Fibroblast of the conjunctiva (primary cell): Measurements from ENCODE around the gene WNT4.

Source experiments
- DNase-seq: peaks from one replicate; pipeline ENCODE4 v3.0.0-alpha.2; 2010; ENCODE audit warnings: low read depth

The WNT4 gene

DNA sequence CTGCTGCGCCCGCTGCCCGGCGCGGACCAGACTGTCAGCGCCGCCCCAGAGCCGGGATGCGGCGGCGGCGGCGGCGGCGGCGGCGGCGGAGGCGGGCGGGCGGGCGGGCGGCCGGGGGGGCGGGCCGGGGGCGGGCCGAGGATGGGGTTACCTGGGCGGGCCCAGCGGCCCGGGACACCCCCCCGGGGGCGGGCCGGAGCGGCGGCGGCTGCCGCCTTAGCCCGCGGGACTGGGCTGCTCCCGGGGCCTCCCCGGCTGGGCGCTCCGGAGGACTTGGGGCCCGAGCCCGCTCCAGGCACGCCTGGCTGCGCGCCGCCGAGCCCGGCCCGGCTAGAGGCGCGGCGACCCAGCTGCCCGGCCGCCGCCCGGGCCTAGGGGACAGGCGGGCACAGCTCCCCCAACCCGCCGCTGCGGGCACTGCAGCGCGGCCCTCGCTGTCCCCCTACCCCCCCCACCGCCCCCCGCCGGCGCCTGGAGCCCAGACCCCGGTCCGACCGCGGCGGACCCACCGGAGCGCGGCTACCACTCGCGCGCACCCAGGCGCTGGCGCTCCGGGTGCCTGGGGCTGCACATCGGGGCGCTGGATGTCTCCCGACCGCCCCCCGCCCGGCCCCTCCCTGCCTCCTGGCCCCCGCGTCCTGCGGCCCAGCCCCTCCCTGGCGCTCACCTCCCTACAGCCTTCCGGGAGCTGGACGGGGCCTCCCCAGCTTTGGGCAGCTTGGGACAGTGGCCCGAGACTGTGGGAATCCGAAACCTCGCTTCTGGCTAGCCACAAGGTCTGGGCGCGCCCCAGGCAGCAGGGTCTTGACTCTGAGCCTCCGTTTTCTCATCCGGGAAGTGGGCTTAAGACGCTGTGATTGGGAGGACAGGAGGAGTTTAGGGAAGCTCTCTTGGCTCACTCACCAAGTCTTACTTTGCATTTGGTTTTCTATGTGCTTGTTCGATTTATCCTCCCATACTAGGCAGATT, at the start of gene WNT4:
WNT4 (minus strand) TSS at position 33 of the 969 bp plus-strand sequence. CDS start 175 bp downstream, outside the sequence.
- no peak for DNase-seq

DNA sequence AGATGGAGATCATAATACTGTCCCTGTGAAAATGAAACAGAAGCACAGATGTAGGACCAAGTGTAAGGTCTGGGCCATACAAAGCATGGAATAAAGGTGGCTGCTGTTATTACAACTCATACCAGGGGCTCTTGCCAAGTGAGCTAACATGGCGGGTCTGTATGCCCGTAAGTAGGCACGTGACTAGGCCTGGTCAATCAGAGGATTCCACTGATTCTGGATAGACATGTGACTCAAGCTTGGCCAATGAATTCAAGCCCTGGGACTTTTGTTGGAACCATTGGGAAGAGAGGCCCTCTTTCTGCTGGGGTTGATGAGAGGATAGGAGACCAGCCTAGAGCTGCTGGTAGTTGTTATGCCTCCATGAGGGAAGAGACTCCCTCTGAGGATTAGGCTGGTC, 47.8 kb upstream of the WNT4 start:
- DNase-seq = no peak

DNA sequence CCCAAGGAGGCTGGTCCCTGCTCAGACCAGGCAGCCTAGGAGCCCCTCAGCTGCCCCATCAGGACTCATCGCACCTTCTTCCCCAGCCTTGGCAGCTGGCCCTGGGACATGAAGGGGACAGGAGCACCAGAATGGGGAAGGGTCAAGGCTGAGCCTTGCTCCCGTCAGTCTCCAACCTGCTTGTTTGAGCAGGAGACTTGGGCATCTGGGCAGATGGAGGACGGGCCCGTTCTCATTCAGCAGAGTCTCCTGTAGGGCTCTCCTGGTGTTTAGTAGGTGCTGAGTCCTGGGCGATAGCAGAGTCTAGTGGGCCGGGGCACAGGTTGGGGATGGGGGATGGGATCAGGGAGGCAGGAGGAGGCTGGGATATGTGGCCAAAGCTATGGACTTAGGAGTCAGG, 47.4 kb upstream of the WNT4 start:
- DNase-seq = no peak

DNA sequence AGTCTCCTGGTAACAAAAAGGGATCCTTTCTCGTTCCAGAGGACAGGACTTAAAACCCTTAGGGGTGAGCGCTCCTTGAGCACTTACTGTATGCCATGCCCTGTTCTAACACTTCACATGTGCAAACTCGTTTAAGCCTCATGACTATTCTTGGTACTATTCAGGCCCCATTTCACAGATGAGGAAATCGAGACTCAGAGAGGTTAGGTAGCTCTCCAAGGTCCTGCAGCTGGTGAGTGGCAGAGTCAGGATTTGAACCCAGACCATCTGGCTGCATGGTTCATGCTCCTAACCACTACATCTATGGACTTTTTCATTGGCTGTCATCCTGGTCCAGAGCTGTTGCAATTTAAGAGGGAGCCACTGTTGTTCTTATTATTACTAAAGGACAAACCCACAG, 46.7 kb upstream of the WNT4 start:
- no peak for DNase-seq

DNA sequence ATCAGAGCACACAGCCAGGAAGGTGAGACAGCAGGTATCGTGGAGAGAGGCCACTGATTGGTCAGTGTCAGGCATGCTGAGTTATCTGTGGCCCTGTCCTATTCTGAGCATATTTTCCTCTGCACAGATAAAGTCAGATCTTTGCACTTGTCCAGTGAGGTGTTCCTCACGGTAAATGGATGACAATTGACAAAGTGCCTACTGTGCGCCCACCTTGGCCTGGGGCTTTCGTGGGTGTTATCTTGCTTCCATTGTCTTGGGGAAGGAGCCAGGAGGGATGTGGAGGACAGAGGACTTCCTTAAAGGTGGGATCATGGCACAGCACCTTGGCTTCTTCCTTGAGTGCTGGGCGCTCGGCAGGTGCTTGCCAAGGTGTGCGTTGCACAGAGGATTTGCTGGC, 46.0 kb upstream of the WNT4 start:
- no peak for DNase-seq

DNA sequence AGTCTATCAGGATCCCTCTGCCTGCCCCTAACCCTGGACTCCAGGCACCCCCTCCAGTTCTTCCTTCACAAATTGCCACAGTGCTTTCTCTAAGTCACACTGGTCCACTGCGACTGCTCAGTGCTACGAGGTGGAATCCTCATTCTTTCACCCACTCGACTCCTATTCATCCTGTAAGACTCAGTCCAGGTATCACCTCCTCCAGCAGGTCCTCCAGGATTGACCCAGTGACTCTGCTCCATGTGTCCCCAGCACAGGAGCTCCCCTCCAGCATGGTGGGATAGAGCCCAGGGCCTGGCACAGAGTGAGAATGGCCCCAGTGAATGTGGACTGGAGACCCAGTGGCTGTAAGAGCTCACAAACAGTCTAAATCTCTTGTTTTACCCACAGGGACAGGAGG, 45.5 kb upstream of the WNT4 start:
- DNase-seq = no peak

DNA sequence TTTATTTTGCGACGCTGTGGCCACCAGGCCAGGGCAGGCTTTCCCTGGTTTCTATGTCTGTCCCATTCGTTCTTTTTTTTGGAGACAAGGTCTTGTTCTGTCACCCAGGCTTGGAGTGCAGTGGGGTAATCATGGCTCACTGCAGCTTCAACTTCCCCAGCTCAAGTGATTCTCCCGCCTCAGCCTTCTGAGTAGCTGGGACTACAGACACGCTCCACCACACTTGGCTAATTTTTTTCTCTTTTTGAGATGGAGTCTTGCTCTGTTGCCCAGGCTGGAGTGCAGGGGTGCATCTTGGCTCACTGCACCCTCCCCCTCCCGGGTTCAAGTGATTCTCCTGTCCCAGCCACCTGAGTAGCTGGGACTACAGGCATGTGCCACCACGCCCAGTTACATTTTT, 43.4 kb upstream of the WNT4 start:
- DNase-seq = no peak

DNA sequence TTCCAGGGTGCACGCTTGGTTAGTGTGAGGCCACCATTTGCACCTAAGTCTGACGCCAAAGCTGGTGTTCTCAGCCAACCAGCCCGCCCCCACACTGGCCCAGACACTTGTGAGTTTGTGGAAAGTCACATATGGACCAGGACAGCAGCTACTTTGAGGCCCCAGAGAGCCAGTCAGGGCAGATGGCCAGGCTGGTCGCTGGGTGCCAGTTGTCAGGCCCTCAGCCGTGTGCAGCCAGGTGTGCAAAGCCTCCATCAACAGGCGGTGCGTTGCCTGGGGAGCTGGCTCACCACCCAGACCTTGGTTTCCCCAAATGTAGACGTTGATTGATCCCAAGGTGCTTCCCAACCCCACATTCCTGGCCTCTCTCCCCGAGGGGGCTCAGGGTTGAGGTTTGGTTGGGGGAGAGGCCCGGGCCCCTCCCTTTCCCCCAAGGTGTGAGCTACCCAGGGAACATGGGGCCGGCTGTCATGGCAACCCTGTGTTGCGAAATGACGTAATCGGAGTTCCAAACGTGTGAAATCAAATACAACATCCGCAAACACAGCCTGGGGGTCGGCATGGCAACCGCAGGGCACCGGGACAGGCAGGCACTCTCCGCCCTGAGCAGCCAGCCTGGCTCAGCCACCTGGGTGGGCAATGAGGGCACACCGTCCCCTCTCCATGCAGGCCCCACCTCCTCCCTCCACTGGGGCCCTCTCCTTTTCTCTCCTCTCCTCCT, 42.2 kb upstream of the WNT4 start:
- DNase-seq = no peak

DNA sequence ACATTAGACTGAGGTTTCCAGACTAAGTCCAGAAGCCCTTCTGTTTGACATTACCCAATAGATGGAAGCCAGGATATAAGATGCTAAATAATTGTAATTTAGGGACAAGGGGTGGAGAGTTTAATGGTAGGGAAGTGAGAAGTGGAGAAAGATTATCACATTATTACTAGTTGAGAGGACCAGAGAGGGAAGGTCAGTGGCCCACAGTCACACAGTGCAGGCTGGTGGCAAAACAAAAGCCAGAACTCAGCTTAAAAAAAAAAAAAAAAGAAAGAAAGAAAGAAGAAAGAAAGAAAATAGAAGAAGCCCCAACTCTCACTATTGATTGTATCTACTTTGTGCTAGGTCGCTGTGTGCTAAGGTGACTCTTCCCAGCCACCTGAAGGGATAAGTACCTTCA, 41.6 kb upstream of the WNT4 start:
- DNase-seq = no peak

DNA sequence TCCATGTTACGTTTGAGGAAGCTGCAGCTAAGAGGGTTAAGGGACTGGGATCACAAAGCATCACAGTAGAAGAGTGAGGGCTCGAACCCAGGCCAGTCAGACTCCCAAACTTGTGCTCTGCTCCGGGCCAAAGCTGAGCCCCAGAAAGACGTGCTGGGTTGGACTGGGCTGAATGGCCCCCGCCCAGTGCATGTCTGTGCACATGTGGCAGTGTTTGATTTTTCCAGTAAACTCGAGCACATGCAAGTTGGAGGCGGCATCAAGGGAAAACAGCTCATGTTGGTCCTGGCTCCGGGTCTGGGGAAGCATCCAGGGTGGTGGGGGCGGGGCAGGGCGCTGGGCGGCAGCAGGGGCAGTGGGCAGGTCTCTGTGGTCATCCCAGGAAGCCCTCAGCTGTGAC, 39.8 kb upstream of the WNT4 start:
- DNase-seq = no peak

DNA sequence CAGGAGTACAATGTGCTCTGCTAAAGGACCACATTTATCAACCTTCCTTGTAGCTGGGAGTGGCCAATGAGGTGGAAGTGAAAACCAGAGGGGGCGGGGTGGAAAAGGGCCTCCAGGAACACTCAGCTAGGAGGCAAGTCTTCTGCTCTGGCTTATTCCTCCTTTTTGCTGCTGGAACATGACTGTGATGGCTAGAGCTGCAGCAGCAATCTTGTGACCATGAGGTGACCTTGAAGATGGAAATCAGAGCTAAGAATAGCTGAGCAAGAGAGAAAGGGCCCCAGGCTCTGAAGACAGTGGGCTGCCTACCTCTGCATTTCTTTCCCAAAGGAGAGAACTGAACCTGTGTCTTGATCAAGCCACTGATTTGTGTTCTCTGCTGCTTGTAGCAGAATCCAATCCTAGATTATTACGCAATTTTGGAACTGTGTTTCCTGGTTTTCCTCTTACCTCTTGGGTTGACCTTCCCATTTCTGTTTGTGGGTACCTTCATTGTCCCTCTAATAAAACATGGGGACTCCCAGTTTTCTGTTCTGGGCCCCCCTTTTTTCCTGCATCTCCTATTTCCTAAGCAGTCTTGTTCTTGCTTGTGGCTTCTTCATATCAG, 36.4 kb upstream of the WNT4 start:
- DNase-seq = no peak

DNA sequence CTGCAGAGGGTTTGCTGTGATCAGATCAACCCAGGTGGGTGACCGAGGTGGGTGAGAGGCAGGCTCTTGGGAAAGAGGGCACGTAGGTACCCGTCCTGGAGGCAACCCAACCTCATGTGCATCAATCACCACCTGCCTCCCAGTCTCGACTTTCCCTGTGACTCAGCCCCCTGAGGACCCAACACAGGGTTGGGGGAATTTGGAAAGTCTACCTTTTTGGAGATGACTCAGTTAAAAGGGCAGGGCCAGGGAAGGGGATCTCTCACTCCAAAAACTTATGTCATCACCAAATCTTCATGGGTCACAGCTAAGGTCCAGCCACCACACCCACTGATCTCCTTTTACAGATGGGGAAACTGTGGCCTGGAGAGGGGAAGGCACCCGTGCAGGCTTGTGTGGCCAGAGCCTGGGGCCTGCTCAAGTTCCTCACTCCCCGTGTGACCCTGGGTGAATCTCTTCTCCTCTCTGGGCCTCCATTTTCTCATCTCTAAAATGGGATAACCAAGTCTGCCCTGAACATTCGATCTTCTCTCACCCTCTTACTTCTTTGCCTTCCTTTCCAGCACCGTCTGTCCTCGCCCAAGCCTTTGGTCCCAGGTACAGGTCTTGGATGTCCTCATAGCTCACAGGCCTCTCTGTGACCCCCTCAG, 34.6 kb upstream of the WNT4 start:
- no peak for DNase-seq

DNA sequence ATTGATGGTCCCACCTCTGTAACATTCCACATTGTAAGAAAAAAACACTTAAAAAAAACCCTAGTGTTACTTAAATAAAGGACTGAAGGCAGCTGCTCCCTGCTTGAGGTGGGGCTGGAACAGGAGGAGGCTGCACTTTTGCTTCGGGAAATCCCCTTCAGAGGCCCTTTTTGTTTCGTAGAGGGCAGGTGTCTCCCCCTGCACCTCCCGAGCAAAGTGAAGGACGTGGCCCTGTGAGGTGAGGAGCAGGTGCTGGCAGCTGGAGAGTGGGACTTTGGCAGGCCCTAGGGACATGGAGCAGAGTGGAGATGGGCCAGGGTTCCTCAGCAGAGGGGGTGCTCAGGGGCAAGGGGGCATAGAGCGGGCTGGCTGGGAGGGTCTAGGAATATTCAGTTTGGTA, 33.4 kb upstream of the WNT4 start:
- DNase-seq = no peak

DNA sequence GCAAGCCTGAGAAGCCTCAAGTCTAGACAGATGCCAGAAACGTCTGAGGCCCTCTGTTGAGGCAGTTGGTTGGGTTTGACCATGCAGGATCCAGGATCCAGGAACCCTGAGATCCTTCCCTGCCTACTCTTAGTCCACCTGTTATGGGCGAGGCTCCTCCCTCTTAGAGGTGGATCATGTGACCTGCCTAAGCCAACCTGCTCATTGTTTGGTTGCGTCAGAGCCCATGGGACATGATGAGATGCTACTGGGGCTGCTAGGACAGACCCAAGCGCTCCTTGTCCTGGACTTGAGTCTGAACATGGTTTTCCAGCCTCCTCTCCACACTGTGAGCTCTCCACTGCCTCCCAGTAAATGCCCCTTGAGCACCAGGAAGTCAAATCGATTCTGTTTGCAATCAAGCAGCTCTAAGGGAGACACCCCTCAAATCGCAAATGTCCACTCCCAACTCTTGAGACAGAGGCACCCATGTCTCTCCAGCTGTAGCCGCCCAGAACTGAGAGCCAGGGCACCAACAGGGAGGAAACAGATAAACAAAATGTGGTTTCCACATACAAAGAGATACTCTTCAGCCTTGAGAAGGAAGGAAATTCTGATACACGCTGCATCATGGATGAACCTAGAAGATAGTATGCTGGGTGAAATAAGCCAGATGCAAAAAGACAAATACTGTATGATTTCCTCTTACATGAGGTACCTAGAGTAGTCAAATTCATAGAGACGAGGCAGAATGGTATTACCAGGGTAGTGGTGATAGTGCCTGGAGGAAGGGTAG, 31.7 kb upstream of the WNT4 start:
- DNase-seq = no peak

DNA sequence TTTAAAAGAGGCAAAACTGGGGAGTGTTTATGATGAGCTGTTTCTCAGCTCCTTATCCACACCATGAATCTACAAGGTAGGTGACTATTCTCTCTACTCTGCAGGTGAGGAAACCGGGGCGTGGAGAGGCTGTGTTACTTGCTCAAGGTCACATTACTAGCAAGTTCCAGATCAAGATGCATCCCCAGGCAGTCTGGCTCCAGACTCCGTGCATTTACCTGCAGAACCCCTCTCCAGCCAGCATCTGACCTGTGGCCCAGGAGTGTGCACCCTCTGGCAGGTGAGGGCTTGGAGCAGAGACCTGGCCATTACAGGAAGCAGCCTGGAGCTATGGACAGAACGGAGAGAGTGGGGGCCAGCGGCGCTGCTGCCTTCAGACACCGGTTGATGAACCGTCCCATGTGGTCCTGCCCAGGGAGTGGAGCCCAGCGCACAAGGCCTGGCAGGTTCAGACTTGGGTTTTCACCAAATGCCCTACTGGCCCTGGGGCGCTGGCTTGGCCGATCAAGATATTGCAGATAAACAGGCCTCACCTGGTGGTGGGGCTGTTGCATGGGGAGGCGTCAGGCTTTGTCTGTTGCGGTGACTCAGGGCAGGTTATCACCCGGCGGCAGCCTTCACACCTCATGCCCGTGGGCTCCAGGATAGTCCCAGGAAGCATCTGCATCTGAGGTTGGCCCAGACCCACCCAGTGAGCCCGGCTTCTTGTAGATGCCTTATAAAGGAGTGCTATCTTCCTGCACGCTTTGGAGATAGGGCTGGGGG, 29.2 kb upstream of the WNT4 start:
- no peak for DNase-seq

DNA sequence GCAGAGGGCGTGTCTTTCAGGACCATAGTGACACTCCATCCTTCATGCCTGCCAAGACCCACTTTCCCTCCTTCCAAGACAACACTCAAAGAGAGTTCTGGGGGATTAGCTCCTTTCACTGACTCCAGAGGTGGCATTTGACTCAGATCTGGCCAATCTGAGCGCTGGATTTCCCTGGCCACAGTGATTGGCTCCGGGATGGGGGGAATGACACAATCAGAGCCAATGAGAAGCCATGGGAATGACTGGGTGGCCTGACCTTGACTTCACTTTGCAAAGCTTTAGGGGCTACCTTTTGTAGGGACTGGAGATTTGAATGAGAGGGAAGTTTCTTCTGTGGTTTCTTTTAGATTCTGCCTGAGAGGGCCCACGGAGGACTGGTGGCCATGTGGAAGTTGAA, 26.9 kb upstream of the WNT4 start:
- no peak for DNase-seq

DNA sequence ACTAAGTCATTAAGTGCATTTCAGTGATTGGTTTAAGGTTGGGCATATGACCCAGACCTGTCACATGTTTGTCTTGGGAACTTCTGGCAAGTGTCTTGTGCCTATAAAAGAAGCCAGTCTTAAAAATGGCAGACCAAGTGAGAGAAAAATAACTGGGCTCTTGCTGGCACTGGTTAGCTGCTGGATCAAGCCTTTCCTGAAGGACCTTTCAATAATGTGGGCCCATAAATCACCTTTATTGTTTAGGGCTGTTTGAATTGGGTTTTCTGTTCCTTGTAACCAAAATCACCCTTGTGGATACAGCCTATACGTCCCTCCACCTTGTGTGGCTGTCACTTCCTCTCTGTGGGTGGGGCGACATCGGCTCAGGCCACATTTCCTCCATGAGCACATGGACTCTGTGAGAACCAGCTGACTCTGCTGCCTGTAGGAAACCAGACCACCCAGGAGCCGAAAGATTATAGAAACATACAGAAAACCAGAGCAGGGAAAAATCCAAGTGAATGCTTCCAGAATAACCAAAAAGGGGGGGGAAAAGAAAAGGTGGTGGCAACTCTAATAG, 25.6 kb upstream of the WNT4 start:
- DNase-seq = no peak

DNA sequence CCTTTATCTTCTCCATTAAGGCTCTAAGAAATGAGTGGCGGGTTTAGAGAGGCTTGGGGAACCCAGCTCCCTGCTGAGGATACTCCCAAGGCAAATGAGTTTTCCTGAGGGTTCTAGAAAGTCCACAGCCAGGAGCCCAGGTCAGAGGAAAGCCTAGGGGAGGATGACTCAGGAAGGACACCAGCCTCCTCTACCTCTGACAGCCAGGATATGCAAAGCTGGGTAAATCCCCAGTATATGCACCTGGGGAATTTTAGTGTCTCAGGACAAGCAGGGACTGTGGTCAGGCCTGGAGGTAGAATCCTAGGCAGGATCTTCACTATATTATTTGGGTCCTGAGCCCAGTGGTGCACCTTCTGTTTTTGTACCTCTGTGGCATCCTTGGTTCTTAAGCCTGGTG, 23.5 kb upstream of the WNT4 start:
- DNase-seq = no peak

DNA sequence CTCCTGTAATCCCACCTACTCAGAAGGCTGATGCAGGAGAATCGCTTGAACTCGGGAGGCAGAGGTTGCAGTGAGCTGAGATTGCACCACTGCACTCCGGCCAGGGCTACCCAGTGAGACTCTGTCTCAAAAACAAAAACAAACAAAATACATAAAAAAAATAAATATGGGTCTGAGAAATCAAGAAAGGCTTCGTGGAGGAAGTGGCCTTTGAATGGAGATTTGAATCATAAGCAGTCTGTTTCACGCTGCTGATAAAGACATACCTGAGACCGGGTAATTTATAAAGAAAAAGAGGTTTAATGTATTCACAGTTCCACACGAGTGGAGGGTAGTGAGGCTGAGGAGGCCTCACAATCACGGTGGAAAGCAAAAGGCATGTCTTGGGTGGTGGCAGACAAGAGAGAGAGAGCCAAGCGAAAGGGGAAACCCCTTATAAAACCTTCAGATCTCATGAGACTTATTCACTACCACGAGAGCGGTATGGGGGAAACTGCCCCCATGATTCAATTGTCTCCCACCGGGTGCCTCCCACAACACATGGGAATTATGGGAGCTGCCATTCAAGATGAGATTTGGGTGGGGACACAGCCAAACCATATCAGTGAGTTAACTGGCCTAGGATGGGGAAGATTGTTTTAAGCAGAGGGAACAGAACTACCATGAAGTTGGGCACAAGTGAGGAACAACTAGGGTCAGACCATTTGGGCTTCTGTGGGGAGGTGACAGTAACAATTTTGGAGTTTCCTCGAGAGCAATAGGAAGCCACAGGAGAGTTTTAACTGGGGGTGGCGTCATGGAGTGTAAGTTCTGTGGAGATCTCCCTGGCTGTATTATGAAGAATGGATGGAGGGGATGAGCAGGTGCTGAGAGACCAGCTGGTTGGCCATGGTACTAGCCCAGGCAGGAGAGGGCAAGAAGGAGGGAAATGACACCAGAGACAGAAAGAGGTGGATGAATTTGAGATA, 22.2 kb upstream of the WNT4 start:
- DNase-seq = no peak
